ENCODE measurements around the gene GABARAP. TPM values are rescaled to one million over a fixed set of nuclear protein-coding genes. Genes with fewer than 3 reads are reported as not detected.

GABARAP gene
- polyA plus RNA-seq, 1 of the 3 experiments (the other 2 are of a cell fraction), result 585 TPM

- no peak for TF ChIP-seq NRF1 (IDR thresholded peaks at IDR 0.05; ENCODE audit: low read depth, low read length)
- TF ChIP-seq MXI1 (IDR thresholded peaks at IDR 0.05; ENCODE audit: low read depth, low read length), result no peak
- no peak for TF ChIP-seq REST (IDR thresholded peaks at IDR 0.05; ENCODE audit: low read depth, low read length)
These were observed 20.1 kb upstream of the GABARAP start, which contains the start of gene CLDN7 (continued) for GRCh38 chr17:7262192-7262934.

- CTCF ChIA-PET, result interaction anchor here (0.8 to 1.4 kb wide), 3 partner anchors 19 to 35 kb away, joined by 3 to 8 read pairs (median 3); partner anchors contain the start of gene SLC2A4
- no peak overlapping the region for H3K9ac ChIP-seq
- POLR2A ChIA-PET, result no interaction called here
- no peak for TF ChIP-seq ZBTB33 (IDR thresholded peaks at IDR 0.05; ENCODE audit: borderline replicate concordance, low read depth)
- TF ChIP-seq SIN3A (IDR thresholded peaks at IDR 0.05; ENCODE audit: borderline replicate concordance, low read depth, low read length), result no peak
- no peak for TF ChIP-seq ELF1 (IDR thresholded peaks at IDR 0.05)
- TF ChIP-seq EP300 (IDR thresholded peaks at IDR 0.05; ENCODE audit: borderline replicate concordance in 1 of 2, low read depth in 1 of 2, low read length in 1 of 2), result no peak
- TF ChIP-seq MXI1 (IDR thresholded peaks at IDR 0.05; ENCODE audit: low read depth, low read length), result no peak
- no peak for TF ChIP-seq TEAD4 (IDR thresholded peaks at IDR 0.05; ENCODE audit: borderline replicate concordance, insufficient read depth)
- TF ChIP-seq TAF1 (IDR thresholded peaks at IDR 0.05; ENCODE audit: borderline replicate concordance, low read depth, low read length), result no peak
- TF ChIP-seq MEF2A (IDR thresholded peaks at IDR 0.05; ENCODE audit: borderline replicate concordance, low read depth), result no peak
- TF ChIP-seq RCOR1 (IDR thresholded peaks at IDR 0.05; ENCODE audit: low read length), result no peak
- TF ChIP-seq RXRA (IDR thresholded peaks at IDR 0.05; ENCODE audit: borderline replicate concordance, low read depth), result no peak
- no peak for TF ChIP-seq CHD2 (IDR thresholded peaks at IDR 0.05; ENCODE audit: low read length, partially characterized antibody)
- TF ChIP-seq MAX (IDR thresholded peaks at IDR 0.05; ENCODE audit: low read depth), result no peak
- TF ChIP-seq YY1 (IDR thresholded peaks at IDR 0.05; ENCODE audit: low read depth), result no peak
- no peak for TF ChIP-seq NRF1 (IDR thresholded peaks at IDR 0.05; ENCODE audit: low read depth, low read length)
- no peak for TF ChIP-seq CTCF (IDR thresholded peaks at IDR 0.05)
- TF ChIP-seq EZH2phosphoT487 (IDR thresholded peaks at IDR 0.05; ENCODE audit: borderline replicate concordance, low read depth), result no peak
- TF ChIP-seq GATA2 (CRISPR knock-in tag; IDR thresholded peaks at IDR 0.05), result no peak
- TF ChIP-seq NFIC (IDR thresholded peaks at IDR 0.05; ENCODE audit: borderline replicate concordance), result no peak
- TF ChIP-seq USF1 (IDR thresholded peaks at IDR 0.05; ENCODE audit: borderline replicate concordance, low read depth), result no peak
These were observed 19.3 kb upstream of the GABARAP start for GRCh38 chr17:7261379-7262191.

More at GRCh38 chr17:7261379-7262191, 19.3 kb upstream of the GABARAP start:
- Histone ChIP-seq H3K79me2 (ENCODE audit: insufficient read depth) (no peaks in the 10 kb centered on the region), H4K20me1 (ENCODE audit: insufficient read depth) (no peaks in the 10 kb centered on the region), H3K4me2 (no peak overlapping the region), H3K36me3 (replicated peaks in 1 of 2; ENCODE audit: control insufficient read depth in 1 of 2, insufficient read depth in 2 of 2, low read length in 1 of 2) (peaks cover 0 to 19% of the 10 kb centered on the region in 2 experiments), H3K4me1 (ENCODE audit: control insufficient read depth in 1 of 2, insufficient read depth in 2 of 2, low read depth in 1 of 2, low read length in 1 of 2) (peaks cover 0 to 6% of the 10 kb centered on the region in 2 experiments; a peak in 2 of 4 replicates), H3K9me2 (no peaks in the 10 kb centered on the region), H3F3A (replicated peaks; ENCODE audit: insufficient read depth) (peaks cover 41% of the 10 kb centered on the region), H2AFZ (ENCODE audit: low read depth) (no peak overlapping the region), H3K27me3 (ENCODE audit: insufficient read depth) (no peaks in the 10 kb centered on the region), H3K4me3 (ENCODE audit: low read depth in 2 of 2, low read length in 1 of 2) (peak overlapping the region in 1 of 2 experiments; percentile 7; a peak in 1 of 4 replicates), H3K9me3 (no peaks in the 10 kb centered on the region), H3K27ac (ENCODE audit: low read depth in 2 of 2, low read length in 1 of 2) (no peak overlapping the region)
- WGBS (ENCODE audit: low lambda C conversion rate), result 66% methylated on average over 40 of the region's 71 CpGs
- peak; percentile 76 for DNase-seq
